Stimulated activated CD8-positive, alpha-beta memory T cell treated with anti-CD3 and anti-CD28 coated beads, Interleukin-15, amount 100 ng/mL, for 48 hours (primary cell): ENCODE measurements around the gene RGS7.

Source experiments
- DNase-seq, 2 donors: peaks; one replicate each; pipeline ENCODE4 v3.0.0-alpha.2; 2020; ENCODE audit warnings: low read depth in 2 of 2

RGS7 gene

DNA sequence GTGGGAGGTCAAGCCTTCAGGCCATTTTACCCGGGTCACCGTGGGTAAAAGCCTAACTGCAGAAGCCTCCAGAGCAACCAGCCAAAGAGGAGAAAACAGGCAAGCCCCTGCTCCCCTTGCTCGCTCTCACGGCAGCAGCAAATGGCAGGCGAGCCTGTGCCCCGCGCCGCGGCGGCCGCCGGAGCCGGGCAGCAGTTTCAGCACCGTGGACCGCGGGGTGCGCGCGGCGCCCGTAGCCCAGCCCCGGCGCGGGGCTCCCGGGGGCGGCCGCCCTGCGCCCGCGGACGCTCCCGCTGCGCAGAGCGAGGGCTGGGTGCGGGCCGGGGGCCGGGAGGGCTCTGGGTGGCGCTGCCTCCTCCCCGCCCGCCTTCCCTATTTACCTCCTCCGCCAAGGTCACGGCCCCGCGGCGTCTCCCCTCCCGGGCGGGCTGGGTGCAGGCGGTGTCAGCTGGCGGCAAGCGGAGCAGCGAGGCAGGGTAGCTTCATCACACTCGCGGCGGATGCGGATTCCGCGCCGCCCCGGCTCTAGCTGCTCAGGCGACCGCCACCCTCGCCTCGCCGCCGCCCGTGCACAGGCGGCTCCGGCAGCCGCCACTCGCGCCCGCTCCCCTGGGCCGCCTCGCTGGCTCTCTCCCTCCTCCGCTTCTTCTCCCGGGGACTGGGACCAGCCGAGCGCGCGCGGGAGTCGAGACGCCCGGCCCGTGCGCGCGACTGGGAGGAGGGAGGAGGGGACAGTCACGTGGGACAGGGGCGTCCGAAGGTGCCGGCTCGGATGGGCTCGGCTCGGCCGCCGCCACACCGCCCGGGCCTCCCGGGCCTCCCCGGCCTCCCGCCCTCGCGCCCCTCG is at the start of gene RGS7:
Gene RGS7 (minus strand): TSS at position 687 of the 847 bp plus-strand sequence.
- DNase-seq = no peak

DNA sequence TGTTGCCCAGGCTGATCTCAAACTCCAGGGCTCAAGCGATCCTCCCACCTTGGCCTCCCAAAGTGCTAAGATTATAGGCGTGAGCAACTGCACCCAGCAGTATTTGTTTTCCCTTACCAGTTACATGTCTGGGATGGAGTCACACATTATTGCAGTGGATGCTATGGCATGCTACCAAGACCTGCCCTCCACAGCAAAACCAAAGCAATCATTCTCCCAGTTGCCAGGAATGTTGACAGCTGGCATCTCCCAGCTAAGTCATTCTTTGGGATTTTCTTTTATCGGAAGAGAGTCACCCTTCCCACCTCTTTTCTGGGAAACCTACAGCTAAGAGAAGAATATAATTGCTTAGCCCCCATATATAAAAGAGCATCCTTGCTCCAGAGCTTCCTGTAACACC is 49.4 kb upstream of the RGS7 start:
- no peak for DNase-seq

DNA sequence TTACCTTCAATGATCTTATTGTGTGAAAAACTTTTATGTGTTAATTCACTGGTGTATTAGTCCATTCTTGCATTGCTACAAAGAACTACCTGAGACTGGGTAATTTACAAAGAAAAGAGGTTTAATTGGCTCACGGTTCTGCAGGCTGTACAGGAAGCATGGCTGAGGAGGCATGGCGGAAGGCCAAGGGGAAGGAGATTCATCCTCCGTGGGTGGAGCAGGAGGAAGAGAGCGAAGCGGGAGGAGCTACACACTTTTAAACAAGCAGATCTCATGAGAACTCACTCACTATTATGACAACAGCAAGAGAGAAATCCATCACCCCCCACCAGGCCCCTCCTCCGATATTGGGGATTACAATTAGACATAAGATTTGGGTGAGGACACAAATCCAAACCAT is 44.2 kb upstream of the RGS7 start:
- no peak for DNase-seq

GRCh38 chr1:241396747-241397681 is 40.0 kb upstream of the RGS7 start:
- no peak for DNase-seq

DNA sequence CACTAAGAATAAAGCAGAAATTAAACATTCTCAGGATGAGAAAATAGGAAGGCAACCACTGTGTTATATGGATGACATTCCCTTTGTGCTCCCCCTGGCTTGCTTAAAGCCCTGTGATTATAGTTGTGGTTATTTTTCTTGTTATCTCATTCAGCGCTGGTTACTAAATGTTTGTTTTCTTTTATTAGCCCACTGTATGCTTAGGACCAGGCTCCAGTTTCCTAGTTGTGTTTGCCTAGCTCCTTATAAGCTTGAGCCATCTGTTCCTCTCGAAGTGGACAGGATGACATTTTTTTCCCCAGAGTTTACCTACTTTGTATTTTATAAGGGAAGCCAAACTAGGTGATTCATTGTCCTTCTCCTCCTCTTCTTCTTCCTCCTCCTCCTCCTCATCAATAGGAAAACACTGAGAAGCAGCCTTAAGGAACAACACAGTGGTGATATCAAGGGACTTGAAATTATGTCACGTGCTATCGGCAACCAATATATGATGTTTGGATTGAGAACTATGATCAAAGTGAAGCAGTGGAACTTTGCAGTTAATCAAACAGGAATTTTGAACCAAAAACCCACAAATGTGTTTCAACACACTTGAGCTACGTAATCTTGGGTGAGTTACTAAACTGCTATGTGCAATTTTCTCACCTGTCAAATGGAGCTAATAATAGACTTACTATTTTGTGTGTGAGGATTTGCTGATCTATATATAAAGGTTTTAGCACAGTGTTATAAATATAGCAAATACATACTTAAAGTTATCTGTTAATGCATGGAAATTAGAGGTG is 35.1 kb upstream of the RGS7 start:
- no peak for DNase-seq

DNA sequence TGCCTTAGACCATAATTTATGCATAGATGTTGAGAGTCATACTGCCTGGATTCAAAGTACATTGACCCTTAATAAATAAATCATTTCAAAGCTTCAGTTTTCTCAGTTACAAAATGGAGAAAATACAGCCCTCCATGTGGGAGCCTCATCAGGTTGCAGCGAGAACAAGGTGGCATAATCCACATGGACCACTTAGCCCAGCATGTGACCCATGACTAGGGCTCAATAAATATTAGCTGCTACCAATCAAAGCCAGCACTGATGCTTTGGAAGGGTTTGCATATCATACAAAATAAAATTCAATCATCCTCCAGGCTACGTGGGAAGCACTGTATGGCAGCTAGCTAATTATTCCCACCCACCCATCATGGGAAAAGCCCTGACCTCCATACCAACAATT is 33.5 kb upstream of the RGS7 start:
- DNase-seq = no peak

GRCh38 chr1:241389400-241389799 is 32.4 kb upstream of the RGS7 start:
- no peak for DNase-seq

DNA sequence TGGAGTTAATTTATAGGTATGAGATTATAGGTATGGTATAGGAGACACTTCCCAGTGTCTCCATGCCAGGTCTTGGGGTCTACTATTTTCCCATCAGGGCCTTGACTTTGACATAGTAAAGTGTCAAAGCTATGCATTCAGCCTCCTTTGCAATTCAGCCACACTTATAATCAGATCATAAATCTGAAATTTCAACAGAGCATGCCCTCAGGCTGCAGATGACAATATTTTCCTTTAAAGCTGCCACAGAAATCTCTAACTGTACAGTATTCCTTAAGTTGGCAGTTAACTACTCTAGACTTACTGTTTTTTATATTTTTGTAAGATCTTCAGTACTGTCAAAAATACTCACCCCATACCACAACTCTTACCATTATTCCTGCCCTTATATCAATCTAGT is 30.2 kb upstream of the RGS7 start:
- DNase-seq = no peak

DNA sequence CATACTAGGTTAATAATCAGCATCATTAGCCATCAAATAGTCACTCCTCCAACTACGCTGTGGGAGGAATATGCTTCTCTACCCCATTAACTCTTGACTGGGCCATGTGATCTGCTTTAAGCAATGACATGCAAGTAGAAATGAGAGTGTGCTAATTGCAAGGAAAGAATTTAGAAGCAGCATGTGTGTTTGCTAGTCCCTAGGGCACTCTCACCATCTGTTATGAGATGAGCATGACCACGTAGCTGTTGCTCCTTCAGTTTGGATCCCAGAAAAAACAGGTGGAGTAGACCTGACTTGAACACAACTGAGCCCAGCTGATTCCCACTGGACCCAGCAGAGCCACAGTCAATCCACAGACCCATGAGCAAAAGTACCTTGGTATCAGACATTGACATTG is 19.7 kb upstream of the RGS7 start:
- DNase-seq = no peak

DNA sequence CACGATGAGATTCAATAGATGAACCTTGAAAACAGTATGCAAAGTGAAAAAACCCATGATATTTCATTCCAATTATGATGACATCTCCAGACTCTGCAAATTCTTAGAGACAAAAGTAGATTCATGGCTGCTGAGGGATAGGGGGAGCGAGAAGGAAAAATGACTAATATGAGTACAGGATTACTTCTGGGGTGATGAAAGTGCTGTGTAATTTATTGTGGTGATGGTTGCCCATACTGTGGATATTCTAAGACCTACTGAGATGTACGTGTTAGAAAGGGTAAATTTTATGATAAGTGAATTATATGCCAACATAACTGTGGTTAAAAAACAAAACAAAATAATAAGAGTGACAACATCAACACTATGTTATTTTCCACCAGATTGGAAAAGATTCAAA is 18.9 kb upstream of the RGS7 start:
- DNase-seq = no peak

GRCh38 chr1:241366196-241366595 is 9.2 kb upstream of the RGS7 start:
- DNase-seq = no peak

DNA sequence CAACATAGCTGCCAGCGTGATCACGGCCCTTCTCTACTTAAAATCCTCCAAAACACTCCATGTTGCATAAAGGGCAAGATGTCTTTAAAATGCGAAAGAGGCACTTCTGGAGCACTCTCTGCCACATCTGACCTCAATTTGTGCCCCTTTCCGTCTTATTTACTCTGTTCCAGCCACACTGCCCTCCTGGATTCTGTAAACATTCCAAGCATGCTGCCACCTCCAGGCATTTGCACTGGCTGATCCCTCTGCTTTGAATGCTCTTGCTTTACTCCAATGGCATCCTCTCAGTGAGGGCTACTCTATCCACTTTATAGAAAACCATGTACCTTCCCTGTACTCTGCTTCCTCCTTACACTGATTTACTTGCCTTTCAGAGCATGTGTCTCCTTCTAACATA is 5.3 kb upstream of the RGS7 start:
- DNase-seq = no peak

- no peak for DNase-seq
Measured at GRCh38 chr1:241357366-241358340, 648 bp upstream of the RGS7 start.

DNA sequence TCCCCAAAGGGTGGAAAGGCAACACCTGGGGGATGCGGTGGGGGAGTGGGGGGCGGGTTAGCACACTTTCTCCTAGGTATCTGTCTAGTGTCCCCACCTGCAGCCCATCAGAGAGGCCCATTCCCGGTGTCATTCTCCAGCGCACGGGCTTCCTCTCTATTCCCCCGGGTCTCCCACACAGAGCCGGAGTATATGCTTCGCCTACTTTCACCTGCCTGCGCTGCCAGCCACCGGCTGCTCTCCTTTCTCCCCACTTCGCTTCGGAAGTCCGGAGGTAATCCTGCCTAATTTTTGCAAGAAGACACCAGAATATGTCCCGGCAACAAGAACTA is 852 bp downstream of the RGS7 start:
- no peak for DNase-seq

- DNase-seq = no peak
Measured at GRCh38 chr1:241355311-241356010, 1.5 kb downstream of the RGS7 start.

DNA sequence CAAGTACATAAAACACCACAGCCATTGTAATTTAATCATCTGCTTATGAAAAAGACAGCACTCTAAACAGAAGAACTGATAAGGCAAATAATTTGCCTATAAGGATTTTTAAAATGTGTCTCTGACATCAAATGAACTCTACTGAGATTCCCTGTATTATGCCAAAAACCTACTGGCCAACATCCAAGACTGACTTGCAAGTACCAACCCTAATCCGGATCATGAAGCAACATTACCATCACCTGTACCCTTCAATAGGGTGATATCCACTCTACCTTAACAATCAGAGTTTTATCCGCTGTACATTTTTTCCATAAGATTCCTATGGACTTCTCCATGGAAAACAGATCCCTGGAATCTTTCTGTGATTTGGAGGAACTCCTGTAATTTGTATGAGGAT is 4.6 kb downstream of the RGS7 start:
- DNase-seq = no peak

- DNase-seq = no peak
Measured at GRCh38 chr1:241351841-241352240, 5.2 kb downstream of the RGS7 start.

GRCh38 chr1:241343956-241344355 is 13.0 kb downstream of the RGS7 start:
- no peak for DNase-seq

- DNase-seq = no peak
Measured at GRCh38 chr1:241336335-241336734, 20.7 kb downstream of the RGS7 start.

- DNase-seq = no peak
Measured at GRCh38 chr1:241332987-241333386, 24.0 kb downstream of the RGS7 start.
